GF-D8 (cell line): Measurements from ENCODE around the gene GNAT2.

ENCODE experiments used
- DNase-seq: peaks from one replicate; lab custom pipeline; 2025; lab: John Stamatoyannopoulos, UW

GNAT2 gene

GRCh38 chr1:109641861-109642260 lies 22.4 kb upstream of the GNAT2 start:
- DNase-seq = no peak

DNA sequence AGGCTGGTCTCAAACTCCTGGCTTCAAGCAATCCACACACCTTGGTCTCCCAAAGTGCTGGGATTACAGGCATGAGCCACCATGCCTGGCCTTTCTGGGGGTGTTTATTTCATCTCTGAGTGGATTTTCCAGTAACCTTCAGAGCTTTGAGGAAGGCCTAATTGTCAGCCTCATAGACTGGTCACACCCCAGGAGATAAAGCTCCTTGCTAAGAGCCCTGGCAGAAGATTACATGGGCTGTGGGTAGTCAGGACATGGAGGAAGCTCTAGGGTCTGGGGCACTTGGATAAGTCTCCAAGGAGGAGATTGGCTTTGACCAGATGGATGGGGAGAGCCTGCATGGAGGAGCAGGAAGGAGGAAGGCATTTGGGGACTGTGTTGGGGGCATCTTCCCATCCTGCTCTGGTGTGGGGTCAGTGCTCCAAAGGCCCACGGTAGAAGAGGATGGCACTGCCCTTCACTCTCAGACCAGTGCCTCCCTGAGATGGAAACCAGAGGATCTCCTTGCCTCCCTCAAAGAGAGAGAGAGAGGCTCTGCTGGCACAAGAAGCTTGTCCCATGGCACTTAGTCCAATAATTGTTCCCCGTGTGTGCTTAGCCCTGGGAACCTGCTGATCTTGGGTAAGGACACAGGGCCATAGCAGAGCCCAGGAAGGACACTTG lies 21.8 kb upstream of the GNAT2 start:
- DNase-seq = no peak

DNA sequence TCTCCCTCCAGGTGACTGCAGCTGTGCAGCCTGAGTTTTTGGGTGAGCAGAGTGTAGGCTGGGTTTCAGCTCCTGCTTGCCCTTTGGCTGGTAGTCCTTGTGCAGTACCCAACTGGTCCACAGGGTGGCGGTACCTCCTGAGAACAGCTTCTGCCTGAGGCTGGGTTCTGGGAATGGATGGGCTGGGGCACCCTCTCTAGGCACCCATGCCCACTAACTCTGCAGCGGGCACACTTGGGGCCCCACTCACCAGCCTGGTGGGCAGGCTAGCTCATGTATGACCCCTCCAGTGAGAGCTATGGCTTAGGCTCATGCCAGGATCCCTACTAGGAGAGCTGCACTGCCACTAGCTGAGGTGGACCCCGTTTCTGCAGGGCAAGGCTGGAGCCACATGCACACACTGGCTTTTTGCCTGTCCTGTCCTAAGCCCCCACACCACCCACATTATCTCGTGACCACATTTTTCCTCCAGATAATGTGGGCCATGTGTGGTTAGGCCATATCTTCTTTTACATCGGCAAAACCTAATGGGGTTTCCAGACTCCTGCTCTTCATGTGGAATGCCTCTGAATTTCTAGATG lies 21.0 kb upstream of the GNAT2 start:
- DNase-seq = peak; percentile 70

- no peak for DNase-seq
Observed at GRCh38 chr1:109639841-109640184, 20.4 kb upstream of the GNAT2 start.

- DNase-seq = no peak
Observed at GRCh38 chr1:109639063-109639840, 19.8 kb upstream of the GNAT2 start.

- DNase-seq = no peak
Observed at GRCh38 chr1:109637446-109637845, 18.0 kb upstream of the GNAT2 start.

DNA sequence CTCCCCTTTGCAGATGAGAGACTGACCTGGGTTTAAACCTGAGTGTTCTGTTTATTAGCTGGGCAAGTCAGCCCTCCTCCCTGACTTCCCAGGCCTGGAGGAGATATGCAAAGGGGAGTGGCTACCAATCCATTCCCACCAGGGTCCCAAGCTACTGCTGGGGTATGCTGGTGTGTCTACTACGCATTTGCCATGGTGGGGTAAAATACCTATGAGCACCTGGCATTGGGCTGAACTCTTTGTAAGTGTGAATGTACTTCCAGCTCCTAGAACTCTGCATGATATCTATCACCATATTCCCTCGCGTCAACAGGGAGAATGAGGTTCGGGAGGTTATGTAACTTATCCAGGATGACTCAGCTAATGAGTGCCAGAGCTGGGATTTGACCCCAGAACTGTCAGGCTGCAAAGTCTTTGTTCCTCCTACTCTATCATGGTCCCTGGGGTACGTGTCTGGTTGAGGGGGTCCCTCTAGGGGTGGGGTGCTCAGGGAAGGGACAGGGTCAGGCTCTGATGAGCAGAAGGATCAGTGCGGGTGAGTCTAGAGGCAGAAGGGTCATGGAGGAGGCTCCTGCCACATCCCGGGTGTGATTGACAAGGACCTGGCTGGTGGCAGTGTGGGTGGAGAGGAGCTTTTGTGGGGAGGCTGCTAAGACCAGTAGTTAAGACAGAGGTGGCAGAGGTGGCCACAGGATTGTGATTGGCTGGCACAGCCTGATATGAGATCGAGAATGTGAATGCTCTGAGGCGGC lies 17.0 kb upstream of the GNAT2 start:
- DNase-seq = no peak

DNA sequence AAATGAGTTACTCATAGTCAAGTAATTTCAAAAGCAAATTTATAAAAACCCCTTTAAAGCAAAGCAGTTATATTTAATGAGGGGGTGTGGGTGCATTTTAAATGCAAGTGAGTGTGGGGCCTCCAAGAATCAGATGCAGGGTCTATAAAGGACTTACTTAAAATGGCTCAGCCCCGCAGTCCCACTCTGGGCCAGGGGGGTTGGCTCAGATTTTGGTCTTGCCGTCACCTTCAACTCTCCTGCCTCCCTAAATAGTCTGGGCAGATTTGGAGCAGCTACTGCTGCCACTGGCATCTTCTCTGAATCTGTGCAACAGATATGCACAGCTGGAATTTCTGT lies 16.4 kb upstream of the GNAT2 start:
- DNase-seq = no peak

- DNase-seq = no peak
Observed at GRCh38 chr1:109634771-109635750, 15.6 kb upstream of the GNAT2 start.

DNA sequence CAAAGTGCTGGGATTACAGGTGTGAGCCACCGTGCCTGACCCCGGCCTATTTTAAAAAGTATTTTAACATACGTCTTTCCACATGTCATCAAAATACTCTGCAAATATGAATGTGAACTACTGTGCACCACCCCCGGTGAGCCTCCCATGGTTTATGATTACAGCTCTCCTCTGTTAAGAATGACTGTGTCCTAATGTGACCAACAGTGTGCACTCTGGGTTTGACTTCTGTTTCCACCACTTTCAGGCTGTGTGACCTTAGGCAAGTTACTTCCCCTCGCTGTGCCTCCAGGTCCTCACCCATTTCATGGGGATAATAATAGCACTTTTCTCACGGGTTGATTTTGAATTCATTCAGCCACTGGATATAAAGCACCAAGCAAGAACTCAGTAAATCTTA lies 14.9 kb upstream of the GNAT2 start:
- DNase-seq = no peak

DNA sequence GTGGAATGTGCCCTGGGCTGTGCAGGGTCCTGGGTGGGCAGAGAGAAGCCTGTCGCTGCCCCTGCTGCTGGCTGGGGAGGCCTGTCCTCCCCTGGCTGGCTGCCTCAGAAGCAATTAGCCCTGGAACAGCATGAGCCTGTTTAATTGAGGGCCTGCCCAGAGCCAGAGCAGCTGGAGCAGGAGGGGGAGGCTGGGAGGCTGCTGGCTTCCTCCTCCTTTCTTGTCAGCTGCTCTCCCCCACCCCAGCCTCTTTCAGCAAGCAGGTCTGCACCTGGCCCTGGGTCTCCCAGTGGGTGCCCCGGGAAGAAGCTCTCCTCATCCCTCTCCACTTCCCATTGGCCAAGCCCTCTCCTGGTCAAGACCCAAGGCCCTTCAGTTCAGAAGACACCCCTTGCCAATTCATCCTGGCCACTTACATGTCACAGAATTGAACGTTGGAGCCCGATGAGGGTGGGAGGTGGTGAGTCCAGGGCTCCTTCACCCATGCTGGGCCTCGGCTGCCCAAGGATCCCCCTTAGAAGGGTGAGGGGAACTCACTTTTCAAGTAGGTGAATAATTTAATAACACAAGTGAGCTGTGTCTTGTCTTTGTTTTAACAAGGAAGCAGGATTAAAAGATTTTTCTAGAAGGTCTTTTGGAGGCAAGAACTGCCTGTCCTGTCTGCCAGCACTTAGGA lies 13.4 kb upstream of the GNAT2 start:
- no peak for DNase-seq

DNA sequence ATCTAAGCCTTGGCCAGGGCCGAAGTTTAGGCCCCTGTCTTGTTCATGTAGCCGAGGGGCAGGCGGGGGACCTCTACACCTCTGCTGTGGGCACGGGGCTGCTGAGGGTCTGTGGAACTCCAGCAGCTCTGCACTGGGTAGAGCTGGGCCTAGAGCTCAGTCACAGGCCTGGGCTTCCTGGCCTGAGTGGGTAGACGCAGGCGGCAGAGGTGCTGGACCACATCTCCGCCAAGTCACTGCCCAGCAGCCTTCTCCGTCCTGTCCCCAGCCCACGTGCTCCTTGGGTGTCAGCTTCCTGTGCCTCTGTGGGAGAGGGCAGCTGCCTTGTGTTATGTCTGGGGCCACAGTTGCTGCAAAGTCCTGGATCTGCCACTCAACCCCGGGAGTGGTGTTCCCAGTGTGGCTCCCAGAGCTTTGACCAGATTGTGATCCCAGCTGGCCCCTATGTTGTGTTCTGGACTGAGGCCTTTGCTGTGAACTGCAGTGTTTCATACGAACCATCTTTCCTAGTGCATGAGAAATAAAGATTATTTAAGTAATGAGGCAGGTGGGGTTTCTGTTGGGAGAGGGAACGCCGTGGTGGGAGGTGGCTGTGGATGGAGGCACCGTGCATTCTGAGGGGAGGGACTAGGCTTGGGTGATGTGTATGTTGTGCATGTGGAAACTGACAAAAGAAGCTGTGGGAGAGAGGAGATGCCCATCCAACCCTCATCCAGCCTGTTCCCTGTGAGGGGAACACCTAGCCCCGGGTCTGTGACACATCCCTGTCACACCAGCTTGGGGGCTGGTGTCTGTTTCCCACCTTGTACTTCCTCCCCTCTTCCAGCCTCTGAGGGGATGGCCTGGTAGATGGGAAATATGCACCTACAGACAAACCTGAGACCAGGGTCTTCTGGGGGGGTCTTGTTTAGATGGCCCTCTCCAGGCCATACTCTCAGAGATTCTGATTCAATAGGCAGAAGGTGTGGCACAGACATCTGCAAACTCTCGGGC lies 12.4 kb upstream of the GNAT2 start:
- no peak for DNase-seq

DNA sequence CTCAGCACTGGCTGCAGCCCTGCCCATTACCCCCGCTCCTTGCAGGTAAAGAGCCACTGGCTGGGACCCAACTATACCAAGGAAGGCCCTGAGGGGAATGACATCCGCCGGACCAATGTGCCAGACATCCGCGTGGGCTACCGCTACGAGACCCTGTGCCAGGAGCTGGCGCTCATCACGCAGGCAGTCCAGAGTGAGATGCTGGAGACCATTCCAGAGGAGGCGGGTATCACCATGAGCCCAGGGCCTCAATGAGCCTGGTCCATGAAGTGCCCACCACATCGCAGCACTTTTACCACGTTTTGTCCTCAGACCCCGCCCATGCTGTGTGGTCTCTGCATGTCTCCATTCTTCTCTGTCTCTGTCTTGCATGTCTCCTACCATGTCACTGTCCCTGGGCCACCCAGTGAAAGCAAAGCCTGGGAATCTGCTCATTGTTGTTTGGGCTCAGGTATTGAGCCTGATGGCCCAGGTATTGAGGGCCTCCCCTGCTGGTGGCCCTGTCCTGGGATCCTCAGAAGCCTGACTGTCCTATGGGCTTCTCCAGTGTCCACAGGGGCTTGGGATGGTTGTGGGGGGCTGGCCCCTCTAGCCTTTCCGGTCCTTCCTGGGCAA lies 11.6 kb upstream of the GNAT2 start:
- DNase-seq = no peak

- no peak for DNase-seq
Observed at GRCh38 chr1:109630081-109630897, 10.9 kb upstream of the GNAT2 start.

DNA sequence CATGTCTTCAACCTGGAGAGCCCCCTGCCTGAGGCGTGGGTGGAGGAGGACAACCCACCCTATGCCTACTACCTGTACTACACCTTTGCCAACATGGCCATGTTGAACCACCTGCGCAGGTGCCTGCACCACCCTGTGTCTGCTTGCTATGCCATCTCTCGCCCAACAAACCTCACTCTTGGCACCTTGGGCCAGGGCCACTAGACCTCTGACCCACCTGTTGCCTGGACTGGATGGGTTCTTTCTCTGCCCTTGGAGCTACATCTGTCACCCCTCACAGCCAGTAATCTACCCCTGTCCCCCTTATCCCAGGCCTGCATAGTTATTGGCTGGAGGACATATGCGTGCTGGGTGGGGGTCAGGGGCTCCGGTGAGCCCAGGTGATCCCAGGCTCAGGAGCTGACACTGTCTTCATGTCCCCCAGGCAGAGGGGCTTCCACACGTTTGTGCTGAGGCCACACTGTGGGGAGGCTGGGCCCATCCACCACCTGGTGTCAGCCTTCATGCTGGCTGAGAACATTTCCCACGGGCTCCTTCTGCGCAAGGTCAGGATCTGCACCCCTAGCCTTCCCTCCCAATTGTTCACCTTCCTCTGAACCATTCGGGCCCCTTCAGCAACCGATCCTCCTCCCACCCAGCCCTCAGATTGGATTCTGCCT lies 10.1 kb upstream of the GNAT2 start:
- no peak for DNase-seq

DNA sequence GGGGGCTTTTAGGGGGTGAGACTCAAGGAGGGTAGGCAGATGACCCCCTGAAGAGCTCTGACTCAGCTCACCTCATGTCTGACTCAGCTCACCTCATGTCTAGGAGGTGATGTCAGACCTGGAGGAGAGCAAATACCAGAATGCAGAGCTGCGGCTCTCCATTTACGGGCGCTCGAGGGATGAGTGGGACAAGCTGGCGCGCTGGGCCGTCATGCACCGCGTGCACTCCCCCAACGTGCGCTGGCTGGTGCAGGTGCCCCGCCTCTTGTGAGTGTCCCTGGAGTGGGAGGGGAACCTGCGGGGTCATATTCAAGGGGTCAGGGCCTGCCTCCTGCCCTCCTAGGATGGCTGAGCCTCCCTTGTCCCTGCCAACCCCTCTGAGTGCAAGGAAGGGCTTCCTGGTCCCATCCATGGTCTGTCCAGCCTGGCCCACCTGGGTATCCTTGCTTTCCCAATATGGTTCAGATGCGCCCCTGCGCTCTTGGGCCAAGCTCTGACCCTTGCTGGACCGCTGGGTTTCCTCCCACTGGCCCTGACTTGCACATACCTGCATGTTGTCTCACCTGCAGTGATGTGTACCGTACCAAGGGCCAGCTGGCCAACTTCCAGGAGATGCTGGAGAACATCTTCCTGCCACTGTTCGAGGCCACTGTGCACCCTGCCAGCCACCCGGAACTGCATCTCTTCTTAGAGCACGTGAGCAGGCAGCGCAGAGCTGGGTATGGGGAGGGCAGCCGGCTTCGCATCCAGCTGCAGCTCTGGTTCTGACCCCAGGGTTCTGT lies 9.3 kb upstream of the GNAT2 start:
- no peak for DNase-seq

DNA sequence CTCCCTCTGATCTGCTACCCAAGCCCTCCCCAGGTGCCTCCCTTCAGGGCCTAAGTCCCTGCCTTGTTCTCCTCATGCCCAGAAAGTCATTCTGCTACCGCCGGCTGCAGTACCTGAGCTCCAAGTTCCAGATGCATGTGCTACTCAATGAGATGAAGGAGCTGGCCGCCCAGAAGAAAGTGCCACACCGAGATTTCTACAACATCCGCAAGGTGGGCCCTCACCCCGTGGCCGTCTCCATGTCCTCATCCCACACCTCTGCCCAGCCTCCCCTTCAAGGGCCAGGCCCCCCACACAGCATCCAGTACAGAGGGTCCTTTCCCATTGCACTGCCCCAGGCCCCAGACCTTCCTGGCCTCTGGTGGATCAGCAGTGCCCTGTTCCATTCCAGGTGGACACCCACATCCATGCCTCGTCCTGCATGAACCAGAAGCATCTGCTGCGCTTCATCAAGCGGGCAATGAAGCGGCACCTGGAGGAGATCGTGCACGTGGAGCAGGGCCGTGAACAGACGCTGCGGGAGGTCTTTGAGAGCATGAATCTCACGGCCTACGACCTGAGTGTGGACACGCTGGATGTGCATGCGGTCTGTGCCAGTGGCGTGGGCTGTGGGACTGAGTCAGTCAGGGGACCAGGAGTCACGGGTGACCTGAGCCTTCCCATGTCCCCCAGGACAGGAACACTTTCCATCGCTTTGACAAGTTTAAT lies 8.4 kb upstream of the GNAT2 start:
- DNase-seq = no peak
